PC-9 (cell line): ENCODE measurements around the gene PDE7B. TPM values are rescaled to one million over a fixed set of nuclear protein-coding genes. Genes with fewer than 3 reads are reported as not detected.

Experiments
- BruUV-seq: library from RNA; stranded (reverse); fragments of 400-500 nt; replicated peaks from 2 replicates; lab custom pipeline; 2021; lab: Mats Ljungman, UMichigan
- CTCF ChIA-PET: fragments of 300-600 bp; sonication (Branson Sonifier 250); formaldehyde crosslinking; loops from one replicate; lab custom pipeline; 2022; ENCODE audit warnings: antibody characterized with exemption; lab: Charles Lee
- POLR2A ChIA-PET: fragments of 300-600 bp; sonication (Branson Sonifier 250); formaldehyde crosslinking; loops from one replicate; lab custom pipeline; 2022; ENCODE audit warnings: antibody characterized with exemption; ENCODE audit not compliant: unreplicated experiment; lab: Charles Lee
- DNase-seq, 2 experiments: peaks; one replicate each; pipeline versions ENCODE4 v3.0.0 to v3.0.0-alpha.2; 2015 to 2022; ENCODE audit warnings: mixed read lengths in 1 of 2
- H2AFZ ChIP-seq: fragments of 200-600 bp; sonication (generic); 2 replicates; pipeline ENCODE4 v1.8.1; 2017; ENCODE audit warnings: antibody characterized with exemption
- H3F3A ChIP-seq: fragments of 200-600 bp; sonication (generic); 2 replicates; pipeline ENCODE4 v1.8.1; 2017; ENCODE audit warnings: antibody characterized with exemption, mild to moderate bottlenecking, low read depth; ENCODE audit not compliant: insufficient read depth
- H3K27ac ChIP-seq: fragments of 200-600 bp; sonication (generic); 2 replicates; pipeline ENCODE4 v1.6.1; 2016; ENCODE audit warnings: mixed run types
- H3K27me3 ChIP-seq: fragments of 200-600 bp; sonication (generic); 2 replicates; pipeline ENCODE4 v1.6.1; 2016; ENCODE audit warnings: low read depth, mixed run types; ENCODE audit not compliant: insufficient read depth
- H3K36me3 ChIP-seq: fragments of 200-600 bp; sonication (generic); 2 replicates; pipeline ENCODE4 v1.6.1; 2016; ENCODE audit warnings: low read depth, mixed run types
- H3K4me1 ChIP-seq: fragments of 200-600 bp; sonication (generic); replicated peaks from 2 replicates; pipeline ENCODE4 v1.6.1; 2016; ENCODE audit warnings: mixed run types; ENCODE audit not compliant: insufficient read depth
- H3K4me2 ChIP-seq: fragments of 200-600 bp; sonication (generic); 2 replicates; pipeline ENCODE4 v1.6.1; 2017; ENCODE audit warnings: mixed run types
- H3K4me3 ChIP-seq: fragments of 200-600 bp; sonication (generic); 2 replicates; pipeline ENCODE4 v1.6.1; 2016; ENCODE audit warnings: mixed run types
- H3K79me2 ChIP-seq: fragments of 200-600 bp; sonication (generic); 2 replicates; pipeline ENCODE4 v1.6.1; 2017; ENCODE audit warnings: low read depth, mixed run types
- H3K9me2 ChIP-seq: fragments of 200-600 bp; sonication (generic); 2 replicates; pipeline ENCODE4 v1.8.1; 2017; ENCODE audit warnings: mild to moderate bottlenecking; ENCODE audit not compliant: insufficient read depth
- H3K9me3 ChIP-seq: fragments of 200-600 bp; sonication (generic); 2 replicates; pipeline ENCODE4 v1.8.1; 2016; ENCODE audit warnings: low read depth; ENCODE audit not compliant: insufficient read depth
- H4K20me1 ChIP-seq: fragments of 200-600 bp; sonication (generic); 2 replicates; pipeline ENCODE4 v1.8.1; 2017; ENCODE audit not compliant: insufficient read depth
- CTCF ChIP-seq: fragments of 200-600 bp; sonication (generic); conservative IDR thresholded peaks from 2 replicates; pipeline ENCODE4 v1.6.1; 2017; ENCODE audit warnings: mixed run types, antibody characterized with exemption, mild to moderate bottlenecking, moderate library complexity
- EZH2 ChIP-seq: fragments of 200-600 bp; sonication (generic); IDR thresholded peaks from 2 replicates; pipeline ENCODE4 v1.8.0; 2017; ENCODE audit warnings: antibody characterized with exemption, low read depth
- intact Hi-C: fragments of 100-400 bp; cut with micrococcal nuclease; formaldehyde crosslinking; loops from one replicate; pipeline ENCODE4 v1.10.0; 2022; ENCODE audit not compliant: unreplicated experiment
- total RNA-seq: library from RNA; stranded (reverse); gene quantifications from 2 replicates; pipeline ENCODE4 v1.2.3, GENCODE V29; 2021

PDE7B gene
- total RNA-seq, 1 experiment from 2014 or later, result 0.31 TPM

DNA sequence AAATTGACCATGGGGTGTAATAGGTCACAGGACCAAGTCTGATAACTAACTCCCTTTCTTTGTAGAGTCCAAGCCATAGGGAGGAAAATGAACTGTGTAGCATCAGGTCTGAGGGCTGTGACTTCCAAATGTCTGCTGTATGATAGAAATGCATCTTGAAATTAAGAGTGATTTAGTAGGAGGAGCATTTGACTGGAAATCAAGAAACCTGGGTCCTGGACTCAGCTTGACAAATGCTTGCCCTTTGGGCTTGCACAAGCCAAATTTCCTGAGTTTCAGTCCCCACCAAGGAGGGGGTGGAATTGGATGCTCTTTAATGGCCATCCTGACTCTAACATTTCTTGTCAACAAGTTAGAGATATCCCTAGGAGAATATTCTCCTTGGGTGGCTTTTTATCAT lies 187.0 kb downstream of the PDE7B start:
- Histone ChIP-seq H3K27me3 (no peaks in the 10 kb centered on the region), H3F3A (no peaks in the 10 kb centered on the region), H4K20me1 (no peaks in the 10 kb centered on the region), H3K9me2 (no peaks in the 10 kb centered on the region), H3K4me2 (no peak overlapping the region), H3K4me1 (no peaks in the 10 kb centered on the region), H3K27ac (no peak overlapping the region), H3K4me3 (no peak overlapping the region), H3K36me3 (no peaks in the 10 kb centered on the region), H3K79me2 (no peaks in the 10 kb centered on the region), H2AFZ (no peak overlapping the region), H3K9me3 (no peaks in the 10 kb centered on the region)
- CTCF ChIA-PET, result no interaction called here
- POLR2A ChIA-PET, result no interaction called here
- TF ChIP-seq EZH2, result no peak
- TF ChIP-seq CTCF, result no peak
- BruUV-seq, result no TSS peak
- no peak for DNase-seq
- intact Hi-C loops, result no loop called here

DNA sequence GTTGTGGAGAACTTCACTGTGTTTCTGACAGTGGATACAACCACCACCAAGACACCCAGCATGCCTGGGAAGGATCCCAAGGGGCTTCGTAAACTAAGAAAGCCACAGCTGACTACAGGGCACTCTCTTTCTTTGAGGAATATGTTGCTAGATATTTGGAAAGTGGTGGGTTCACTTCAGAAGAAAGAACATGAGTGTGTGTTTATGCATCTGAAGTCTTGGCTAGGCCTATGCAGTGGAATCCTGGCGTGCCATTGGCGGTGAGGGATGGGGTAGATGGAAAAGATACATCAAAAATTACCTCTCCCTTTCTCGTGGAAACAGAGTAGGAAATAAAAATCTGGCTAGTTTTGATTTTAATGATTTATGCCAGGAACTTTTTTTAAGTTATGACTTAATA lies 187.7 kb downstream of the PDE7B start:
- H3K9me2 ChIP-seq, result no peaks in the 10 kb centered on the region
- H3K4me1 ChIP-seq, result no peaks in the 10 kb centered on the region
- no peaks in the 10 kb centered on the region for H4K20me1 ChIP-seq
- no peak overlapping the region for H3K4me2 ChIP-seq
- no TSS peak for BruUV-seq
- CTCF ChIA-PET, result no interaction called here
- intact Hi-C loops, result no loop called here
- no peak for TF ChIP-seq CTCF
- no peak for TF ChIP-seq EZH2
- DNase-seq, result no peak
- no peaks in the 10 kb centered on the region for H3K36me3 ChIP-seq
- no peaks in the 10 kb centered on the region for H3K27me3 ChIP-seq
- H3F3A ChIP-seq, result no peaks in the 10 kb centered on the region
- no peaks in the 10 kb centered on the region for H3K9me3 ChIP-seq
- H3K4me3 ChIP-seq, result no peak overlapping the region
- no peak overlapping the region for H2AFZ ChIP-seq
- H3K79me2 ChIP-seq, result no peaks in the 10 kb centered on the region
- no peak overlapping the region for H3K27ac ChIP-seq
- POLR2A ChIA-PET, result no interaction called here

GRCh38 chr6:136050475-136050874 lies 199.0 kb downstream of the PDE7B start:
- CTCF ChIA-PET, result no interaction called here
- Histone ChIP-seq H4K20me1 (no peaks in the 10 kb centered on the region), H3K4me2 (no peak overlapping the region), H3K9me2 (no peaks in the 10 kb centered on the region), H3K79me2 (no peaks in the 10 kb centered on the region), H3K9me3 (0 out of 2 replicates have a peak, but pooled peaks cover 4% of the 10 kb centered on the region), H3K36me3 (no peaks in the 10 kb centered on the region), H3K4me3 (no peak overlapping the region), H3K4me1 (no peaks in the 10 kb centered on the region), H3K27ac (no peak overlapping the region), H3F3A (no peaks in the 10 kb centered on the region), H3K27me3 (no peaks in the 10 kb centered on the region), H2AFZ (no peak overlapping the region)
- no peak for TF ChIP-seq CTCF
- TF ChIP-seq EZH2, result no peak
- BruUV-seq, result no TSS peak
- POLR2A ChIA-PET, result no interaction called here
- no peak for DNase-seq
- intact Hi-C loops, result no loop called here
